Stimulated activated CD8-positive, alpha-beta memory T cell treated with anti-CD3 and anti-CD28 coated beads, Interleukin-15, amount 100 ng/mL, for 48 hours (primary cell): ENCODE data around the gene RECK.

Experiments
- DNase-seq, 2 donors: peaks; one replicate each; pipeline ENCODE4 v3.0.0-alpha.2; 2020; ENCODE audit warnings: low read depth in 2 of 2

RECK gene

GRCh38 chr9:36023260-36024048 is 13.3 kb upstream of the RECK start:
- peak; percentile 36 to 42 for DNase-seq

GRCh38 chr9:36025746-36026145 is 11.0 kb upstream of the RECK start:
- DNase-seq, result no peak

- DNase-seq, result no peak
Measured at GRCh38 chr9:36029202-36029601, 7.5 kb upstream of the RECK start.

GRCh38 chr9:36029765-36030528 is 6.8 kb upstream of the RECK start:
- no peak for DNase-seq

- no peak for DNase-seq
Measured at GRCh38 chr9:36030871-36031270, 5.8 kb upstream of the RECK start.

- DNase-seq, result no peak
Measured at GRCh38 chr9:36031774-36032555, 4.7 kb upstream of the RECK start.

- no peak for DNase-seq
Measured at GRCh38 chr9:36033788-36034187, 2.9 kb upstream of the RECK start.

GRCh38 chr9:36034234-36034633 is 2.5 kb upstream of the RECK start:
- no peak for DNase-seq

- DNase-seq, result no peak
Measured at GRCh38 chr9:36035006-36035405, 1.7 kb upstream of the RECK start.

- DNase-seq, result no peak
Measured at GRCh38 chr9:36036253-36036779, 397 bp upstream of the RECK start.

GRCh38 chr9:36037549-36038122 is 923 bp downstream of the RECK start:
- no peak for DNase-seq

- DNase-seq, result no peak
Measured at GRCh38 chr9:36039121-36039520, 2.4 kb downstream of the RECK start.

GRCh38 chr9:36039696-36040095 is 3.0 kb downstream of the RECK start:
- DNase-seq, result no peak

GRCh38 chr9:36040271-36040925 is 3.7 kb downstream of the RECK start:
- DNase-seq, result no peak

GRCh38 chr9:36041506-36041905 is 4.8 kb downstream of the RECK start:
- no peak for DNase-seq

- no peak for DNase-seq
Measured at GRCh38 chr9:36045610-36046009, 8.9 kb downstream of the RECK start.

- no peak for DNase-seq
Measured at GRCh38 chr9:36046923-36047322, 10.2 kb downstream of the RECK start.

- DNase-seq, result no peak
Measured at GRCh38 chr9:36049408-36049807, 12.7 kb downstream of the RECK start.

- DNase-seq, result no peak
Measured at GRCh38 chr9:36050476-36050875, 13.8 kb downstream of the RECK start.

GRCh38 chr9:36051317-36051716 is 14.6 kb downstream of the RECK start:
- no peak for DNase-seq

- no peak for DNase-seq
Measured at GRCh38 chr9:36053971-36054370, 17.3 kb downstream of the RECK start.
